Smooth muscle cell (in vitro differentiated cells): ENCODE results near the gene ZSWIM8. TPM values are rescaled to one million over a fixed set of nuclear protein-coding genes. Genes with fewer than 3 reads are reported as not detected.

Experiments used
- DNase-seq: peaks from one replicate; lab custom pipeline; 2025; ENCODE audit not compliant: unreplicated experiment; lab: John Stamatoyannopoulos, UW
- H2AFZ ChIP-seq: fragments of 200-600 bp; sonication (generic); 2 replicates; pipeline ENCODE4 v1.6.0; 2016; ENCODE audit warnings: antibody characterized with exemption, low read depth, mild to moderate bottlenecking
- H3F3A ChIP-seq: fragments of 200-600 bp; sonication (generic); 2 replicates; pipeline ENCODE4 v1.6.0; 2017; ENCODE audit warnings: antibody characterized with exemption, low read depth
- H3K27ac ChIP-seq: fragments of 200-600 bp; sonication (generic); 2 replicates; pipeline ENCODE4 v1.5.1; 2016; ENCODE audit warnings: low read depth, mild to moderate bottlenecking
- H3K27me3 ChIP-seq: fragments of 200-600 bp; sonication (generic); 2 replicates; pipeline ENCODE4 v1.6.1; 2016; ENCODE audit warnings: low read depth, mild to moderate bottlenecking
- H3K36me3 ChIP-seq: fragments of 200-600 bp; sonication (generic); 2 replicates; pipeline ENCODE4 v1.5.1; 2016; ENCODE audit warnings: low read depth
- H3K4me1 ChIP-seq: fragments of 200-600 bp; sonication (generic); 2 replicates; pipeline ENCODE4 v1.5.1; 2016; ENCODE audit warnings: low read depth
- H3K4me2 ChIP-seq: fragments of 200-600 bp; sonication (generic); 2 replicates; pipeline ENCODE4 v1.6.0; 2016; ENCODE audit warnings: mild to moderate bottlenecking
- H3K4me3 ChIP-seq: fragments of 200-600 bp; sonication (generic); 2 replicates; pipeline ENCODE4 v1.5.1; 2016; ENCODE audit warnings: mild to moderate bottlenecking
- H3K79me2 ChIP-seq: fragments of 200-600 bp; sonication (generic); 2 replicates; pipeline ENCODE4 v1.6.0; 2016; ENCODE audit warnings: low read depth, mild to moderate bottlenecking
- H3K9ac ChIP-seq: fragments of 200-600 bp; sonication (generic); 2 replicates; pipeline ENCODE4 v1.6.0; 2016; ENCODE audit warnings: low read depth
- H3K9me3 ChIP-seq: fragments of 200-600 bp; sonication (generic); replicated peaks from 2 replicates; pipeline ENCODE4 v1.5.1; 2016; ENCODE audit warnings: low read depth
- H4K20me1 ChIP-seq: fragments of 200-600 bp; sonication (generic); 2 replicates; pipeline ENCODE4 v1.6.0; 2016; ENCODE audit warnings: low read depth
- WGBS: methylation state at CpG from one replicate; pipeline ENCODE4 v1.1.7; 2016; ENCODE audit warnings: low lambda C conversion rate; 5-methylcytosine and 5-hydroxymethylcytosine counted together
- polyA plus RNA-seq: library from polyadenylated mRNA; unstranded; fragments of >200 nt; fragmentation: Nextera tagmentation; extraction: Ambion mirVana; gene quantifications from 2 replicates; pipeline ENCODE4 v1.2.1, GENCODE V29; 2016
- small RNA-seq: library from RNA; depleted of rRNA; stranded (forward); fragments of <200 nt; gene quantifications from one replicate; pipeline ENCODE3, GENCODE V24; 2014
- total RNA-seq: library from RNA; depleted of rRNA; stranded (reverse); fragments of >200 nt; gene quantifications from 2 replicates; pipeline ENCODE4 v1.2.3, GENCODE V29; 2014
- TF ChIP-seq, protein P1 (sequence below): fragments of 200-600 bp; sonication (generic); IDR thresholded peaks from 2 replicates; pipeline ENCODE4 v1.5.1; 2017; ENCODE audit warnings: borderline replicate concordance, mild to moderate bottlenecking, antibody characterized with exemption; ENCODE audit not compliant: insufficient read depth, poor library complexity, severe bottlenecking

The ZSWIM8 gene
- total and polyA plus RNA-seq, 2 experiments from 2014 or later: 48.3 to 83.9 TPM

DNA sequence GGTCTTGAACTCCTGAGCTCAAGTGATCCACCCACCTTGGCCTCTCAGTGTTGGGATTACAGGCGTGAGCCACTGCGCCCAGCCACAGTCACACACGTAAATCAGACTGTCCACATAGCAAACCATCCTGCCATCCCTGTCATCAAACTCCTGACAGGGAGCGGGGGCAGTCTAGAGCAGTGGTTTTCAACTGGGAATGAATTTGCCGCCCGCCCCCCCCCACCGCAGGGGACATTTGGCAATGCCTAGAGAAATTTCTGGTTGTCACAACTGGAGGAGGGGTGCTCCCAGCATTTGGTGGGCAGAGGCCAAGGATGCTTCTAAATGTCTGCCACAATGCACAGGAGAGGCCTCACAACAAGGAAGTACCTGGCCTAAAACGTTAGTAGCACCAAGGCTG, 64.8 kb downstream of the ZSWIM8 start:
- Histone ChIP-seq H3K9me3 (no peaks in the 10 kb centered on the region), H3K36me3 (no peaks in the 10 kb centered on the region), H3K27ac (no peak overlapping the region), H3K27me3 (no peaks in the 10 kb centered on the region), H3K4me2 (no peak overlapping the region), H4K20me1 (no peaks in the 10 kb centered on the region), H3K4me3 (no peak overlapping the region), H2AFZ (no peak overlapping the region), H3K9ac (no peak overlapping the region), H3K4me1 (peaks cover 5% of the 10 kb centered on the region), H3F3A (no peaks in the 10 kb centered on the region), H3K79me2 (no peaks in the 10 kb centered on the region)
- TF ChIP-seq, protein P1, sequence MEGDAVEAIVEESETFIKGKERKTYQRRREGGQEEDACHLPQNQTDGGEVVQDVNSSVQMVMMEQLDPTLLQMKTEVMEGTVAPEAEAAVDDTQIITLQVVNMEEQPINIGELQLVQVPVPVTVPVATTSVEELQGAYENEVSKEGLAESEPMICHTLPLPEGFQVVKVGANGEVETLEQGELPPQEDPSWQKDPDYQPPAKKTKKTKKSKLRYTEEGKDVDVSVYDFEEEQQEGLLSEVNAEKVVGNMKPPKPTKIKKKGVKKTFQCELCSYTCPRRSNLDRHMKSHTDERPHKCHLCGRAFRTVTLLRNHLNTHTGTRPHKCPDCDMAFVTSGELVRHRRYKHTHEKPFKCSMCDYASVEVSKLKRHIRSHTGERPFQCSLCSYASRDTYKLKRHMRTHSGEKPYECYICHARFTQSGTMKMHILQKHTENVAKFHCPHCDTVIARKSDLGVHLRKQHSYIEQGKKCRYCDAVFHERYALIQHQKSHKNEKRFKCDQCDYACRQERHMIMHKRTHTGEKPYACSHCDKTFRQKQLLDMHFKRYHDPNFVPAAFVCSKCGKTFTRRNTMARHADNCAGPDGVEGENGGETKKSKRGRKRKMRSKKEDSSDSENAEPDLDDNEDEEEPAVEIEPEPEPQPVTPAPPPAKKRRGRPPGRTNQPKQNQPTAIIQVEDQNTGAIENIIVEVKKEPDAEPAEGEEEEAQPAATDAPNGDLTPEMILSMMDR: no peak
- DNase-seq: no peak
- WGBS: 93% methylated on average over 8 of the region's 8 CpGs

DNA sequence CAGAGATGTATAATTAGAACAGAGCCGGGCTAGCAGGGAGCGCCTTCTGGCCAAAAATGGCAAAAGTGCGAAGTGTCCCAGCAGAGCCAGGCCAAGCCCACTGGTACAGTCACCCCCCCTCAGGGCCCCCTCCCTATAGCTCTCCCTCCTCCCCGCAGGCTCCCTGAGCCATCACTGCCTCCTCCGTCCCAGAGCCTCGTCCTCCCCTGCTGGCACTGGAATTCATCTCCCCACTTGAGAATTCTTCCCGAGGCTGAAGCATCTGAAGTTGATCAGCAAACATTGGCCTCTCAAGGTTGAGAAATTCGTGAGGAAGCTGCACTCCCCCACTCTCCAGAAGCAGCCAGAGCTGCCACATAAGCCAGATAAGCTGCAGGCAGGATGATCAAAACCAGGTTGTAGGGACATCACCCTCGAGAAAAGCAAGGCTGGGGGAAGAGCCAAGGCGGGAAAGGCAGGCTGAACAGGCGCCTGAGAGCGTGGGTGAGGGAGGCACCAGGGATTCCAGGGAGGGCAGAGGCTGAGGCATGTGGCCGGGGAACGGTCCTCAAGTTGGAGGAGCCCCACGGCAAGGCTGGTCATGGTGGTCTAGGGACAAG, 65.6 kb downstream of the ZSWIM8 start:
- Histone ChIP-seq H3K4me3 (no peak overlapping the region), H2AFZ (no peak overlapping the region)

More for the DNA sequence above, 65.6 kb downstream of the ZSWIM8 start:
- Histone ChIP-seq H3K27me3 (no peaks in the 10 kb centered on the region), H3K4me1 (peaks cover 5% of the 10 kb centered on the region), H3K79me2 (no peaks in the 10 kb centered on the region), H3F3A (no peaks in the 10 kb centered on the region), H3K4me2 (no peak overlapping the region), H3K9me3 (no peaks in the 10 kb centered on the region), H4K20me1 (no peaks in the 10 kb centered on the region), H3K36me3 (no peaks in the 10 kb centered on the region), H3K9ac (no peak overlapping the region), H3K27ac (no peak overlapping the region)
- DNase-seq: no peak
- TF ChIP-seq, protein P1: no peak
- WGBS: 56% methylated on average over 15 of the region's 15 CpGs

Small RNAs within 50 kb of the gene (small RNA-seq; reads per million reads assigned to genes)
- gene AC022400.4 (0.32 reads per million, percentile 7 among the genes with 10 or more reads in this experiment), gene AC022400.9 (0.11 reads per million), gene ZSWIM8-AS1 (not detected)

Other genes starting within 250 kb of the ZSWIM8 start
- 8.2 and 10.2 TPM in 2 replicates for gene USP54, start 194.3 kb upstream of the ZSWIM8 start, total RNA-seq
- 3.1 and 6.8 TPM in 2 replicates for gene USP54, start 194.3 kb upstream of the ZSWIM8 start, polyA plus RNA-seq
- 2.4 and 3.9 TPM in 2 replicates for gene MYOZ1, start 144.1 kb upstream of the ZSWIM8 start, total RNA-seq
- 1.7 and 5.6 TPM in 2 replicates for gene MYOZ1, start 144.1 kb upstream of the ZSWIM8 start, polyA plus RNA-seq
- gene SYNPO2L, start 129.6 kb upstream of the ZSWIM8 start, total RNA-seq: not detected in 2 replicates
- 0.18 and 0.25 TPM in 2 replicates for gene SYNPO2L, start 129.6 kb upstream of the ZSWIM8 start, polyA plus RNA-seq
- 4.1 and 7.8 TPM in 2 replicates for gene AGAP5, start 87.5 kb upstream of the ZSWIM8 start, total RNA-seq
- 1.4 and 3.2 TPM in 2 replicates for gene AGAP5, start 87.5 kb upstream of the ZSWIM8 start, polyA plus RNA-seq
- 50.3 and 54.7 TPM in 2 replicates for gene SEC24C, start 41.2 kb upstream of the ZSWIM8 start, total RNA-seq
- gene SEC24C, start 41.2 kb upstream of the ZSWIM8 start, polyA plus RNA-seq: 36.4 and 41.5 TPM in 2 replicates
- gene CHCHD1, start 3.6 kb upstream of the ZSWIM8 start, total RNA-seq: 51.7 and 65.9 TPM in 2 replicates
- gene CHCHD1, start 3.6 kb upstream of the ZSWIM8 start, polyA plus RNA-seq: 67.8 and 68.3 TPM in 2 replicates
- 12.4 and 13.3 TPM in 2 replicates for gene NDST2, start 26.0 kb downstream of the ZSWIM8 start, total RNA-seq
- gene NDST2, start 26.0 kb downstream of the ZSWIM8 start, polyA plus RNA-seq: 11.1 and 15.2 TPM in 2 replicates
- gene CAMK2G, start 88.9 kb downstream of the ZSWIM8 start, total RNA-seq: 10.5 and 10.8 TPM in 2 replicates
- gene CAMK2G, start 88.9 kb downstream of the ZSWIM8 start, polyA plus RNA-seq: 2.2 and 4.0 TPM in 2 replicates
- 4.1 and 10.7 TPM in 2 replicates for gene PLAU, start 125.5 kb downstream of the ZSWIM8 start, total RNA-seq
- gene PLAU, start 125.5 kb downstream of the ZSWIM8 start, polyA plus RNA-seq: 9.2 and 28.9 TPM in 2 replicates
- gene VCL, start 212.5 kb downstream of the ZSWIM8 start, total RNA-seq: 187 and 190 TPM in 2 replicates
- 128 TPM in 2 replicates for gene VCL, start 212.5 kb downstream of the ZSWIM8 start, polyA plus RNA-seq